ENCODE data around the gene NFIA. TPM values are rescaled to one million over a fixed set of nuclear protein-coding genes. Genes with fewer than 3 reads are reported as not detected.

NFIA gene
- polyA plus RNA-seq, 5 donors: 22.2 to 36.5 (median 33.2) TPM

DNA sequence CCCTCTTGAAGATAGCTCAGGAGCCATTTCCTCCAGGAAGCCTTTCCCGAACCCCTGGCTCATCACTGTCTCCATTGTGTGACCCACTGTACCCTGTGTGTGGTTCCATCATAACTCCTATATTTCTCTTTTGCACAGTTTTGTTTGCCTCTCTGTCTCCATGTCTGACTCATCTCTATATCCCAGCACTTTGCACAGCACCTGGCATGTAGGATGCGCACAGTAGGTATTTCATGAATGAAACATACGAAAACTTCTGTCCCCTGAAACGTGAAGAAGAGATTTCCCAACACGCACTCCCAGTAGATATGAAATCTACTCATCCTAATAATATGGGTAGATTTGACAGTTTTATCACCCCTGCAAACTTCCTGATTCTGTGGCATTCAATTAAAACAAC, 275.2 kb downstream of the NFIA start:
- DNase-seq: no peak

GRCh38 chr1:61358770-61359455, 276.6 kb downstream of the NFIA start:
- no peak for DNase-seq

GRCh38 chr1:61361931-61362330, 279.6 kb downstream of the NFIA start:
- no peak for DNase-seq

DNA sequence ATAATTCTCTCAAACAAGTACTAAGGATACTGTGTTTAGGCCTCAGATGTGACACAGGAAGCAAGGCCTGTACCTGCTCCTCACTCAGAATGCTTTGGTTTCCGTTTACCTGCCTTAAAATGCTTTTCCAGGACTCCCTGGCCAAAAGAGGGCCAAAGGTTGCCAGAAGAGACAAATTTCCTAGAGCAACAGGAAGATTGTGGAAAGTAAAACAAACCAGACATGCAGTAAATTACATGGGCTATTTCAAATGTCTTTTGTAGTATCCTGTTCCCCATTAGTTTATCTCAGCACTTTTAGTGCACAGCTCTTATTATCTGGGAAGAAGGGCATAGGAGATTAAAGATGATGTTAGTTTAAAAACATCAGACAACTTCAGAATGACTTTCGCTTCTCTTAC, 280.0 kb downstream of the NFIA start:
- no peak for DNase-seq

GRCh38 chr1:61368366-61368765, 286.0 kb downstream of the NFIA start:
- DNase-seq: no peak

- DNase-seq: no peak
Measured at GRCh38 chr1:61368876-61369275, 286.5 kb downstream of the NFIA start.

GRCh38 chr1:61370177-61370912, 288.0 kb downstream of the NFIA start:
- no peak for DNase-seq

DNA sequence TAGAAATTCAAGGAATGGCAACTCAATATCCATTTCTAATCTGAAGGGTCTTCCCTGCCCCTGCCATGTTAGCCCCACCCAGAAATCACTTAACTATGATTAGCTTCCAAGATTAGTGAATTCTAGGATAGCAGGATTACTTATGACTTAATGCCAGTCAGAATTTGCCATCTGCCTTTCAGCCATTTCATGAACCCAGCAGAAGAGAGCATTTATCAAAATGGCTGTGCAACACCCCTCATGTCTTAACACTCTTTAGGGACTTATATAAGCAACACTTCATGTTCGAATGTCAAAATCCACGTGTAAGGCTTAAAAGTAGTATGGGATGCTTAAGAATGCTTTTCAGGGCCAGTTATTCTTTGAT, 288.5 kb downstream of the NFIA start:
- no peak for DNase-seq

GRCh38 chr1:61372944-61373343, 290.6 kb downstream of the NFIA start:
- no peak for DNase-seq

GRCh38 chr1:61374156-61374555, 291.8 kb downstream of the NFIA start:
- DNase-seq: no peak

DNA sequence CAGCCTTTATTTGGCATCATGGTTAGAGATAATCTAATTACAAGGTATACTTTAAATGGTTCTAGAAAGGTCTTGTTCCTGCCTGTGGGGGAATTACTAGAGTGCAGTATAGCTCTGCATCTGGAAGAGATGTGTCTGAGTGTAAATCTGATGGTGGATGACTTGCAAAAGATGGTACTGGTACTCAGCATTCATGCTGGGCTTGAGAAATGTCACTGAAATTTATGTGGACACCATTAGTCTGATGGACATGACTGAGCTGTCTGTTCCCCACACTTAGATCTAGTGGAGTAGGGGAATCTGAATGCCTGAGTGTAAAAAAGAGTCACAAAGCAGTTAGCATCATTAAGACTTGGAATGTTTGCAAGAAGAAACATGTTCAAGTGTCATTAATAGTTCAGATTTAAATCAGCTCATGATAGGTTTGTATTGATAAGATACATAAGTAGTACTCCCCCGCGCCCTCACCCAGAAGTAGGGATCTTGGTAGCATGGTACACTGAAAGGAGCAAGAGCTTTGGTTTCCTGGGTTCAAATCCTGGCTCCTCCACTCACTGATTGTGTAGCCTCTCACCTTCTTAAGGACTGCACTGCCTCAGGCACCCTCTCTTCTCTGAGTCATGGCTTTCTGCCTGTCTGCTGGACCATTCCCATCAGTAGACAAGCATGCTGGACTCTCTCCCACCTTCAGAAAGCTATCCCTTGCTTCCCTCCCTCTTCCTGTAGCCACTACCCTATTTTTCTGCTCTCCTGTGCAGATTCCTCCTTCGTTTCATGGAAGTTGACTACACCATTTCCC, 292.9 kb downstream of the NFIA start:
- no peak for DNase-seq

GRCh38 chr1:61376151-61376550, 293.8 kb downstream of the NFIA start:
- DNase-seq: no peak

DNA sequence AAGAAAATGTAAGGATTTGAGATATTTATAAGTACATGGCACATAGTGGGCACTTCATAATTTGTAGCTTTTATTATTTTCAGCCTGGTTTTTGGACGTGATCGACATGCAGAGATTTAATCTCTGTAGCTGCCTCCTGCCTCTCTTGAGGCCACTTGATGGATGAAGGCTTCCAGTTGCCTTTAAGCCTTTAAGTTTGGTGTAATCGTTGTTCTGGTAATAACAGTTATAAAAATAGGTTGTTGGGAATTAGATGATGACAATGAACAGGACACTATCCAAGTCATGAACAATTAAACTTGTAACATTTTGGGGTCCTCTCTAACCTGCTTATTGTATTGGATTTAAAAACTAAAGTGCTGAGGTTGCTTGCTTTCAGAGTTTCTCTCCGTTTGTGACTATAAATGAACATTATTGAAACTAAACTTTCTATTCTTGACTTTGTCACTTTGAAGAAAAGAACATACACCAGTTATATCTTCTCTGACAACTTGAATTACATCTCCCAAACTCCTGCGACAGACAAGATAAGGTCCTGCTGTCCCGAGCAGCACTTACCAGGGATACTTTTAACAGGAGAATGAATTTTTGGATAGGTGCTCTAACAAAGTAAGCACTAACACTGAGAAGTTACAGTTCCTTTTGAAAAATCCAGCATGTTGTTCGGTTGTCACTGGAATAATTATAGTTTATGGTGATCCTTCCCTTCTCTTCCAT, 295.0 kb downstream of the NFIA start:
- no peak for DNase-seq

DNA sequence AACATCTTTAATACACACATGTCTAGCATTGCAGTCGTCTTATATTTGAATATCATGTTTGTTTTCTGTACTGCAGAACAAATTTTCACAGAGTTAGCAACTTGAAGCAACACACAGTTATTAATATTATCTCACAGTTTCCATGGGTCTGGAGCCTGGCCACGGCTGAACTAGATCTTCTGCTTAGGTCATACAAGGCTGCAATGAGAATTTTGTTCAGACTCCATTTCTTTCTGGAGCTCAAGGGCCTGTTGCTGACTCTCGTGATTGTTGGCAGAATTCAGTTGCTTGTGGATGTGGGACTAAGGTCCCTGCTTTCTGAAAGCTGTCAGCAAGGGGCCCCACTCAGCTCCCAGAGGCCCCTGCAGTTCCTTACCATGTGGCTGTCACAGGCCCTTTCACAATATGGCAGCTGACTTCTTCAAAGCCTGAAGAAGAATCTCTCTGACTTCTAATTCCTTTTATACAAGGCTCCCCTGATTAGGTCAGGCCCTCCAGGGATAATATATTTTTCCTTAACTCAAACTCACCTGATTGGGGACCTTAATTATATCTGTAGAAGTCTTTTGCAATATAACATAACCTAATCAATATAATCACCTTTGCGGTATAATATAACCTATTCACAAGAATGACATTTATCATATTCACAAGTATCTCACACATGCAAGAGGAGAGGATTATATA, 296.3 kb downstream of the NFIA start:
- DNase-seq: no peak

- no peak for DNase-seq
Measured at GRCh38 chr1:61379693-61380092, 297.3 kb downstream of the NFIA start.

- DNase-seq: no peak
Measured at GRCh38 chr1:61380561-61380960, 298.2 kb downstream of the NFIA start.

GRCh38 chr1:61386323-61386722, 304.0 kb downstream of the NFIA start:
- DNase-seq: no peak

DNA sequence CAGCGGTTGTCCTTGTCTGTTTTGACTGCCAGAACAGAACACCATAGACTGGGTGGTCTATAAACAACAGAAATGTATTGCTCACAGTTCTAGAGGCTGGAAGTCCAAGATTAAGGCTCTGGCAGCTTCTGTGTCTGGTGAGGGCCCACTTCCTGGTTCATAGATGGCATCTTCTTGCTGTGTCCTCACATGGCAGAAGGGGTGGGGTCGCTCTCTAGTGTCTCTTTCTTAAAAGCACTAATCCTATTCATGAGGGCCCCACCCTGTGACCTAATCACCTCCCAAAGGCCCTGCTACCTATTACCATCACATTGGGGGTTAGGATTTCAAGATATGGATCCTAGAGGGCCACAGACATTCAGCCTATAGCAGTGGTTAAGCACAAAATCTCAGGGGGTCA, 304.4 kb downstream of the NFIA start:
- DNase-seq: no peak

DNA sequence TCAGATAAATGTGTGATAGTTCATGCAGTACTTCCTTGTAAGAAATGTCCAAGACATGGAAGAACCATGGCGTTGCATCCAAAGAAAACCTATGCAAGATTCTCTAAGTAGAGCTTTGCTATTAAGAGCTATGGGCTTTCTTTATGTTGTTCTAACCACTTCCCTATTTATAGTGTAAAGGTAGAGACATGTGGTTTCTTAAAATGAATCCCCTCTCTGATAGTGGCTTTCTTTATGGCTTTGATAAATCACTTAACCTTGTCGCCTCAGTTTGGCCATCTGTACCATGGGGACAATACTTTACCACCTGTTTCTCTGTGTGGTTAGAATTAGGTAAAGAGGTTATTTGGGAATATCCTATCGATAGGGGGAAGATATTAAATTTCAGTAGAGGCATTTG, 305.5 kb downstream of the NFIA start:
- no peak for DNase-seq

- no peak for DNase-seq
Measured at GRCh38 chr1:61388566-61388965, 306.2 kb downstream of the NFIA start.

- no peak for DNase-seq
Measured at GRCh38 chr1:61389194-61389925, 307.0 kb downstream of the NFIA start.
